ENCODE data around the gene TENM4. TPM values are rescaled to one million over a fixed set of nuclear protein-coding genes. Genes with fewer than 3 reads are reported as not detected.

Gene TENM4
- total RNA-seq, 4 donors from 2014 or later = 0.88 to 61.5 (median 4.0) TPM

DNA sequence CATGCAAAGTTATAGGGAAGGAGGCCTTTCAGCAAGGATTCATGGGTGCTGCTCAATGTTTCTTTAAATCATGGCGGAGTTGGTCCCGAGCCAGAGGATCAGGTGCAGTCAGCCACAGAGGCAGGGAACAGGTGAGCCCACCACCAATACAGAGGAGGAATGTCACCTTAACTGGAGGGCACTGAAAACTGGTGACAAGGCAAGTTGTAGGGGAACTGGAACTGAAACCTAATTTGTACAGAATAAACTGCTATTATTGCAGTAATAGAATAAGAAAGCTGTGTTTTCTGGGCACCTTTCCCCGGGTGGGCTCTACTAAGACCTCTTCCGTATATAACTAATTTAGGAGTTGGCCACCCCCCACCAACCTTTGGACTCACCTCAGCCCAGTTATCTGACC lies 570.2 kb downstream of the TENM4 start:
- Histone ChIP-seq H3K27me3 (no peaks in the 10 kb centered on the region), H3K27ac (no peak overlapping the region), H3K4me3 (no peak overlapping the region), H3K9me3 (no peaks in the 10 kb centered on the region), H3K4me1 (no peaks in the 10 kb centered on the region), H3K36me3 (no peaks in the 10 kb centered on the region)
- TF ChIP-seq CTCF (IDR thresholded peaks at IDR 0.05) (no peak), POLR2A (IDR thresholded peaks at IDR 0.05) (no peak)
- no peak for DNase-seq
- intact Hi-C loops (cut with DNase I; ENCODE audit: low total_unique reads) = no loop called here

- Histone ChIP-seq H3K4me1 (no peaks in the 10 kb centered on the region), H3K9me3 (no peaks in the 10 kb centered on the region), H3K27me3 (no peaks in the 10 kb centered on the region), H3K4me3 (no peak overlapping the region), H3K36me3 (no peaks in the 10 kb centered on the region), H3K27ac (no peak overlapping the region)
- intact Hi-C loops (cut with DNase I; ENCODE audit: low total_unique reads) = no loop called here
- no peak for TF ChIP-seq CTCF (IDR thresholded peaks at IDR 0.05)
- TF ChIP-seq POLR2A (IDR thresholded peaks at IDR 0.05) = no peak
- DNase-seq = no peak
Measured at GRCh38 chr11:78869293-78869692, 571.5 kb downstream of the TENM4 start.

DNA sequence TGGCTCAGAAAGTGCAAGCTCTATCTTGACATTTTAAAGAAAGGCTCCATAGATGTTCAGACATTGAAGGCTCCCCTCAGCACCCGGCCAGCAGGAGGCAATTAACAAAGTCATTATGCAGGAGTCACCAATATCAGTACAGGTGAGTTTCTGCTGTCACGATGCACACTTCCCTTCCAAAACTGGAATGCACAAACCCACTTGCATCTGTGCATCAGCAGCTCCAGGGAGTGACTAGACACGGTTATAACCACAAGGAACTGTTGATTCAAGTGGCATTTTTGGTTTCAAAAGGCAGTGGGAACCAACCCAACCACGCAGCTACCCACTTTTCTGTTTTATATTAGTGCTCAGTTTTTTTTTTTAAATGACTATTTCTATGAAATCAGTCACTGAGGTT lies 572.3 kb downstream of the TENM4 start:
- intact Hi-C loops (cut with DNase I; ENCODE audit: low total_unique reads) = no loop called here
- no peaks in the 10 kb centered on the region for H3K4me1 ChIP-seq

GRCh38 chr11:78860720-78861422 lies 580.0 kb downstream of the TENM4 start:
- DNase-seq = no peak
- intact Hi-C loops (cut with DNase I; ENCODE audit: low total_unique reads) = no loop called here
- no peaks in the 10 kb centered on the region for H3K4me1 ChIP-seq

More for the DNA sequence above, 572.3 kb downstream of the TENM4 start:
- no peak overlapping the region for H3K27ac ChIP-seq
- no peaks in the 10 kb centered on the region for H3K9me3 ChIP-seq
- TF ChIP-seq CTCF (IDR thresholded peaks at IDR 0.05) = no peak
- no peak for TF ChIP-seq POLR2A (IDR thresholded peaks at IDR 0.05)
- no peaks in the 10 kb centered on the region for H3K27me3 ChIP-seq
- H3K36me3 ChIP-seq = no peaks in the 10 kb centered on the region
- no peak overlapping the region for H3K4me3 ChIP-seq
- no peak for DNase-seq

More at GRCh38 chr11:78860720-78861422, 580.0 kb downstream of the TENM4 start:
- H3K27ac ChIP-seq = no peak overlapping the region
- H3K36me3 ChIP-seq = no peaks in the 10 kb centered on the region
- H3K4me3 ChIP-seq = no peak overlapping the region
- no peaks in the 10 kb centered on the region for H3K9me3 ChIP-seq
- no peaks in the 10 kb centered on the region for H3K27me3 ChIP-seq
- TF ChIP-seq POLR2A (IDR thresholded peaks at IDR 0.05) (no peak), CTCF (IDR thresholded peaks at IDR 0.05) (no peak)

Data from uterus (tissue), 4 donors.